Activated CD8-positive, alpha-beta memory T cell treated with anti-CD3 and anti-CD28 coated beads, Interleukin-2, amount 50 U/mL, for 1 hour (primary cell): Measurements from ENCODE around the gene MICAL2.
A peak's percentile ranks its signal among the peaks of the same experiment; 100 is the strongest.

ENCODE experiments used
- DNase-seq: peaks from one replicate; pipeline ENCODE4 v3.0.0-alpha.2; 2020; ENCODE audit errors: extremely low read depth

The MICAL2 gene

GRCh38 chr11:12271826-12272366, 161.5 kb downstream of the MICAL2 start:
- DNase-seq = no peak

GRCh38 chr11:12272821-12273617, 162.6 kb downstream of the MICAL2 start:
- DNase-seq = no peak

GRCh38 chr11:12273618-12273995, 163.2 kb downstream of the MICAL2 start:
- no peak for DNase-seq

- no peak for DNase-seq
These were observed 163.7 kb downstream of the MICAL2 start for GRCh38 chr11:12274056-12274455.

GRCh38 chr11:12274558-12275197, 164.3 kb downstream of the MICAL2 start:
- DNase-seq = no peak

GRCh38 chr11:12275818-12276217, 165.4 kb downstream of the MICAL2 start:
- DNase-seq = no peak

- no peak for DNase-seq
These were observed 166.0 kb downstream of the MICAL2 start for GRCh38 chr11:12276356-12276755.

GRCh38 chr11:12276831-12277475, 166.6 kb downstream of the MICAL2 start:
- no peak for DNase-seq

- no peak for DNase-seq
These were observed 168.6 kb downstream of the MICAL2 start for GRCh38 chr11:12278766-12279671.

GRCh38 chr11:12279672-12280108, 169.3 kb downstream of the MICAL2 start:
- DNase-seq = no peak

- no peak for DNase-seq
These were observed 169.9 kb downstream of the MICAL2 start for GRCh38 chr11:12280199-12280837.

GRCh38 chr11:12280838-12281565, 170.6 kb downstream of the MICAL2 start:
- DNase-seq = no peak

GRCh38 chr11:12281571-12282478, 171.4 kb downstream of the MICAL2 start:
- DNase-seq = peak; percentile 43

GRCh38 chr11:12282676-12283075, 172.3 kb downstream of the MICAL2 start:
- no peak for DNase-seq

- DNase-seq = no peak
These were observed 174.1 kb downstream of the MICAL2 start for GRCh38 chr11:12284316-12285050.

GRCh38 chr11:12285106-12285505, 174.7 kb downstream of the MICAL2 start:
- no peak for DNase-seq

GRCh38 chr11:12285811-12286222, 175.4 kb downstream of the MICAL2 start:
- DNase-seq = no peak

- no peak for DNase-seq
These were observed 176.2 kb downstream of the MICAL2 start for GRCh38 chr11:12286606-12287005.

GRCh38 chr11:12287009-12287373, 176.6 kb downstream of the MICAL2 start:
- no peak for DNase-seq
